Left forelimb (tissue), 1 donor: ENCODE measurements around the gene STK40.
A peak's percentile ranks its signal among the peaks of the same experiment; 100 is the strongest.

Source experiments
- DNase-seq: peaks from one replicate; pipeline ENCODE4 v3.0.0-alpha.2; 2018; ENCODE audit warnings: low spot score

The STK40 gene

GRCh38 chr1:36343651-36344394 is 41.9 kb downstream of the STK40 start:
- DNase-seq = no peak

GRCh38 chr1:36342426-36343185 is 43.1 kb downstream of the STK40 start:
- no peak for DNase-seq

- no peak for DNase-seq
Measured at GRCh38 chr1:36341626-36342320, 44.0 kb downstream of the STK40 start.

GRCh38 chr1:36339615-36340014 is 46.1 kb downstream of the STK40 start:
- DNase-seq = no peak

GRCh38 chr1:36339215-36339614 is 46.5 kb downstream of the STK40 start:
- no peak for DNase-seq

- DNase-seq = no peak
Measured at GRCh38 chr1:36337830-36338229, 47.9 kb downstream of the STK40 start.

- no peak for DNase-seq
Measured at GRCh38 chr1:36330940-36331339, 54.8 kb downstream of the STK40 start.

- DNase-seq = no peak
Measured at GRCh38 chr1:36329817-36330216, 55.9 kb downstream of the STK40 start.

GRCh38 chr1:36328713-36329112 is 57.0 kb downstream of the STK40 start:
- DNase-seq = no peak

- no peak for DNase-seq
Measured at GRCh38 chr1:36328088-36328480, 57.6 kb downstream of the STK40 start.

GRCh38 chr1:36327421-36328087 is 58.2 kb downstream of the STK40 start:
- DNase-seq = no peak

- DNase-seq = no peak
Measured at GRCh38 chr1:36326499-36326898, 59.2 kb downstream of the STK40 start.

- DNase-seq = no peak
Measured at GRCh38 chr1:36324353-36324703, 61.4 kb downstream of the STK40 start.

GRCh38 chr1:36323636-36324352 is 61.9 kb downstream of the STK40 start, which contains the start of gene EVA1B:
Gene EVA1B, minus strand, starts transcription at chr1:36323645. Its CDS starts 608 bp downstream, at chr1:36323037.
- peak; percentile 94 for DNase-seq

- DNase-seq = peak; percentile 78
Measured at GRCh38 chr1:36322786-36323635, 62.7 kb downstream of the STK40 start.

- no peak for DNase-seq
Measured at GRCh38 chr1:36322041-36322785, 63.5 kb downstream of the STK40 start.

- DNase-seq = peak; percentile 95
Measured at GRCh38 chr1:36321119-36321951, 64.4 kb downstream of the STK40 start.

- no peak for DNase-seq
Measured at GRCh38 chr1:36320767-36321118, 65.0 kb downstream of the STK40 start.

- no peak for DNase-seq
Measured at GRCh38 chr1:36320291-36320761, 65.4 kb downstream of the STK40 start.
